Cardiac fibroblast (primary cell): Measurements from ENCODE around the gene LHB.

Experiments
- DNase-seq, 2 donors: peaks; one replicate each; pipeline versions ENCODE4 v3.0.0 to v3.0.0-alpha.2; 2010; ENCODE audit warnings: low read depth in 2 of 2
- H3K4me3 ChIP-seq, 2 donors: replicated peaks in 1 of 2; 1 replicate in 1 of 2; 2 replicates in 1 of 2; pipeline ENCODE4 v1.5.1; 2011; ENCODE audit warnings: low read depth in 2 of 2, low read length in 2 of 2, mild to moderate bottlenecking in 2 of 2, moderate library complexity in 1 of 2
- CTCF ChIP-seq: IDR thresholded peaks from one replicate; pipeline ENCODE4 v1.5.1; 2011; ENCODE audit warnings: low read depth, mild to moderate bottlenecking, low read length, inconsistent platforms

Gene LHB

GRCh38 chr19:49016067-49016839 lies 638 bp downstream of the LHB start:
- DNase-seq = no peak
- no peak for TF ChIP-seq CTCF
- H3K4me3 ChIP-seq = no peak overlapping the region

GRCh38 chr19:49014870-49015255 lies 2.0 kb downstream of the LHB start:
- DNase-seq = no peak
- TF ChIP-seq CTCF = no peak
- H3K4me3 ChIP-seq = no peak overlapping the region

GRCh38 chr19:49014123-49014869 lies 2.6 kb downstream of the LHB start:
- peak in 1 of 2 donors; percentile 42 for DNase-seq
- no peak for TF ChIP-seq CTCF
- no peak overlapping the region for H3K4me3 ChIP-seq

- DNase-seq = no peak
- TF ChIP-seq CTCF = no peak
- H3K4me3 ChIP-seq = no peak overlapping the region
Observed at GRCh38 chr19:49011194-49011593, 5.7 kb downstream of the LHB start.

GRCh38 chr19:49010453-49010852 lies 6.4 kb downstream of the LHB start:
- no peak for DNase-seq
- H3K4me3 ChIP-seq = no peak overlapping the region
- TF ChIP-seq CTCF = no peak

- H3K4me3 ChIP-seq = no peak overlapping the region
- no peak for TF ChIP-seq CTCF
- DNase-seq = no peak
Observed at GRCh38 chr19:49009828-49010227, 7.1 kb downstream of the LHB start.

GRCh38 chr19:49006905-49007304 lies 10.0 kb downstream of the LHB start:
- no peak for TF ChIP-seq CTCF
- H3K4me3 ChIP-seq = no peak overlapping the region
- no peak for DNase-seq
